Measurements from ENCODE around the gene FAM221B. TPM values are rescaled to one million over a fixed set of nuclear protein-coding genes. Genes with fewer than 3 reads are reported as not detected.

The FAM221B gene
- total and polyA plus RNA-seq, 7 donors = not detected

GRCh38 chr9:35841645-35841900 is 13.0 kb upstream of the FAM221B start:
- intact Hi-C loops (cut with DNase I) = no loop called here
- Histone ChIP-seq H3K27ac (no peak overlapping the region), H3K27me3 (ENCODE audit: insufficient read depth in 3 of 3, low read length in 2 of 3) (no peaks in the 10 kb centered on the region), H3K4me1 (peaks cover 15% of the 10 kb centered on the region), H3K36me3 (ENCODE audit: insufficient read depth in 1 of 2, low read depth in 1 of 2) (peaks cover 0 to 10% of the 10 kb centered on the region in 2 donors), H3K4me3 (no peak overlapping the region), H3K9me3 (no peaks in the 10 kb centered on the region)
- no peak for ATAC-seq
- TF ChIP-seq, protein P1, sequence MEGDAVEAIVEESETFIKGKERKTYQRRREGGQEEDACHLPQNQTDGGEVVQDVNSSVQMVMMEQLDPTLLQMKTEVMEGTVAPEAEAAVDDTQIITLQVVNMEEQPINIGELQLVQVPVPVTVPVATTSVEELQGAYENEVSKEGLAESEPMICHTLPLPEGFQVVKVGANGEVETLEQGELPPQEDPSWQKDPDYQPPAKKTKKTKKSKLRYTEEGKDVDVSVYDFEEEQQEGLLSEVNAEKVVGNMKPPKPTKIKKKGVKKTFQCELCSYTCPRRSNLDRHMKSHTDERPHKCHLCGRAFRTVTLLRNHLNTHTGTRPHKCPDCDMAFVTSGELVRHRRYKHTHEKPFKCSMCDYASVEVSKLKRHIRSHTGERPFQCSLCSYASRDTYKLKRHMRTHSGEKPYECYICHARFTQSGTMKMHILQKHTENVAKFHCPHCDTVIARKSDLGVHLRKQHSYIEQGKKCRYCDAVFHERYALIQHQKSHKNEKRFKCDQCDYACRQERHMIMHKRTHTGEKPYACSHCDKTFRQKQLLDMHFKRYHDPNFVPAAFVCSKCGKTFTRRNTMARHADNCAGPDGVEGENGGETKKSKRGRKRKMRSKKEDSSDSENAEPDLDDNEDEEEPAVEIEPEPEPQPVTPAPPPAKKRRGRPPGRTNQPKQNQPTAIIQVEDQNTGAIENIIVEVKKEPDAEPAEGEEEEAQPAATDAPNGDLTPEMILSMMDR (IDR thresholded peaks at IDR 0.05) = no peak
- no peak for DNase-seq
- WGBS, 3 donors = 71 to 83% (median 75%) methylated on average over 5 of the region's 5 CpGs

DNA sequence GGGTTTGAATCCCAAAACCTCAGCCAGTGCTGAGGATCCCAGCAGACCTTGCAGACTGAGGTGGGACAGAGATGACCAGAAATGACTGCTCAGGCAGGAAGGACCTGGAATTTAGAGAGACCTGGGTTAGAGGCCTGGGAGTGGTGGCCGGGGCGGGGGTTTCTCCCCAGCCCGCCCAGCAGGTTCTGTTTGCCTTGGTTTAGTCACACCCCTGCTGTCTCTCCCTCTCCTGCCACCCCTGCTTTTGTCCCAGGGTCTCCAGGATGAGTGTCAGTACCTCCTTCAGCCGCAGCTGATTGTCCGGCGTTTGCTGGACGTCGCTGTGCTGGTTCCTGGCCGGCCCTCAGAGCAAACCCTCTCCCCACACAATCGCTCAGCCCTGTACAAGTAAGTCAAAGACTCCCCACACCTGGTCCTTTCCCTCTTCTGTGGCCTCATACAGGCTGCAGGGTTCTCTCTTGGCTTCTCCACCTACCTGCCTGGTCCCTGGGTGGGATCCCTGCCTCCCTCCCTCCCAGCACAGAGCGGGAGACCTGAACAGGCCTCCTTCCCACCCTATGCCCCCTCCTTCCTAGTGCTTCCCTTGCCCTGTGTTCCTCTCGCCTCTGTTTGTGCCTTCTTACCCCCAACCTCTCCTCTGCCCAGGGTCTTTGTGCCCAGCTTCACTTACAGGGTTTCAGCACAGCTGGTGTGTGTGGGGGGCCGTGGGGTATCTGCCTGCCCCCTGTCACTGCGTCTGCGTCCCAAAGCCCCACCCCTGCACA is 12.5 kb upstream of the FAM221B start:
- no peak overlapping the region for H3K4me3 ChIP-seq
- no peaks in the 10 kb centered on the region for H3K27me3 ChIP-seq (ENCODE audit: insufficient read depth in 3 of 3, low read length in 2 of 3)
- H3K4me1 ChIP-seq = peaks cover 15% of the 10 kb centered on the region
- TF ChIP-seq, protein P1 (IDR thresholded peaks at IDR 0.05) = no peak
- intact Hi-C loops (cut with DNase I) = no loop called here
- ATAC-seq (no peak), DNase-seq (no peak)
- H3K9me3 ChIP-seq = no peaks in the 10 kb centered on the region
- WGBS, 3 donors = 90 to 92% (median 90%) methylated on average over 12 to 15 of the region's 15 CpGs
- no peak overlapping the region for H3K27ac ChIP-seq
- peaks cover 0 to 6% of the 10 kb centered on the region in 2 donors for H3K36me3 ChIP-seq (ENCODE audit: insufficient read depth in 1 of 2, low read depth in 1 of 2)

GRCh38 chr9:35839926-35840325 is 11.4 kb upstream of the FAM221B start:
- Histone ChIP-seq H3K4me3 (no peak overlapping the region), H3K9me3 (no peaks in the 10 kb centered on the region), H3K36me3 (ENCODE audit: insufficient read depth in 1 of 2, low read depth in 1 of 2) (peaks cover 0 to 6% of the 10 kb centered on the region in 2 donors), H3K27ac (no peak overlapping the region), H3K27me3 (ENCODE audit: insufficient read depth in 3 of 3, low read length in 2 of 3) (no peaks in the 10 kb centered on the region), H3K4me1 (peaks cover 19% of the 10 kb centered on the region)
- DNase-seq (no peak), ATAC-seq (no peak)
- 91 to 96% (median 94%) methylated on average over 5 of the region's 5 CpGs for WGBS, 3 donors
- TF ChIP-seq, protein P1 (IDR thresholded peaks at IDR 0.05) = no peak
- intact Hi-C loops (cut with DNase I) = no loop called here

- no peak overlapping the region for H3K4me3 ChIP-seq
- peaks cover 37% of the 10 kb centered on the region for H3K4me1 ChIP-seq
- no peaks in the 10 kb centered on the region for H3K36me3 ChIP-seq (ENCODE audit: insufficient read depth in 1 of 2, low read depth in 1 of 2)
- DNase-seq (no peak), ATAC-seq (no peak)
- TF ChIP-seq, protein P1 (IDR thresholded peaks at IDR 0.05) = no peak
- no peak overlapping the region for H3K27ac ChIP-seq
- 94 to 97% (median 96%) methylated on average over 5 of the region's 5 CpGs for WGBS, 3 donors
- H3K27me3 ChIP-seq (ENCODE audit: insufficient read depth in 3 of 3, low read length in 2 of 3) = no peaks in the 10 kb centered on the region
- H3K9me3 ChIP-seq = no peaks in the 10 kb centered on the region
- intact Hi-C loops (cut with DNase I) = loop anchor here in 1 of 2 donors (1.0 kb wide), 1 partner anchor 21 kb away; no protein-coding TSS in a partner anchor
Observed at GRCh38 chr9:35836595-35836994, 8.1 kb upstream of the FAM221B start.

GRCh38 chr9:35835766-35836165 is 7.2 kb upstream of the FAM221B start:
- ATAC-seq (no peak), DNase-seq (no peak)
- H3K4me3 ChIP-seq = no peak overlapping the region
- H3K27ac ChIP-seq = peak overlapping the region; percentile 58
- no peaks in the 10 kb centered on the region for H3K9me3 ChIP-seq
- H3K4me1 ChIP-seq = peaks cover 45% of the 10 kb centered on the region
- H3K27me3 ChIP-seq (ENCODE audit: insufficient read depth in 3 of 3, low read length in 2 of 3) = no peaks in the 10 kb centered on the region
- TF ChIP-seq, protein P1 (IDR thresholded peaks at IDR 0.05) = no peak
- intact Hi-C loops (cut with DNase I) = loop anchor here in 1 of 2 donors (1.0 kb wide), 1 partner anchor 22 kb away; no protein-coding TSS in a partner anchor
- 88 to 97% (median 94%) methylated on average over 2 of the region's 2 CpGs for WGBS, 3 donors
- no peaks in the 10 kb centered on the region for H3K36me3 ChIP-seq (ENCODE audit: insufficient read depth in 1 of 2, low read depth in 1 of 2)
